Measurements from ENCODE around the gene RBP7. TPM values are rescaled to one million over a fixed set of nuclear protein-coding genes. Genes with fewer than 3 reads are reported as not detected.
"Not testable (repeated sequence)": the region's sequence is repeated elsewhere in the genome, so short reads cannot be mapped to it uniquely, and the experiment has no call there.

The RBP7 gene
- polyA plus RNA-seq (ENCODE audit: insufficient read length in 4 of 4), result 10 to 100 TPM; 17.0 to 40.0 (median 21.4) TPM

- DNase-seq (ENCODE audit: low read depth in 4 of 4, low spot score in 3 of 4), result no peak
Measured at GRCh38 chr1:9996624-9997582, at the start of gene RBP7. Gene RBP7 (plus strand): TSS chr1:9997228. CDS start chr1:9997259, 31 bp downstream.

- DNase-seq (ENCODE audit: low read depth in 4 of 4, low spot score in 3 of 4), result no peak
Measured at GRCh38 chr1:9957726-9958125, 39.3 kb upstream of the RBP7 start.

GRCh38 chr1:9960011-9960410 lies 37.0 kb upstream of the RBP7 start:
- DNase-seq (ENCODE audit: low read depth in 4 of 4, low spot score in 3 of 4), result no peak

GRCh38 chr1:9960706-9961562 lies 36.1 kb upstream of the RBP7 start:
- DNase-seq (ENCODE audit: low read depth in 4 of 4, low spot score in 3 of 4), result peak in 1 of 4 donors; percentile 5

- no peak for DNase-seq (ENCODE audit: low read depth in 4 of 4, low spot score in 3 of 4)
Measured at GRCh38 chr1:9984253-9984652, 12.8 kb upstream of the RBP7 start.

- no peak for DNase-seq (ENCODE audit: low read depth in 4 of 4, low spot score in 3 of 4)
Measured at GRCh38 chr1:9985001-9985400, 12.0 kb upstream of the RBP7 start.

GRCh38 chr1:9989773-9990172 lies 7.3 kb upstream of the RBP7 start:
- DNase-seq (ENCODE audit: low read depth in 4 of 4, low spot score in 3 of 4), result no peak

GRCh38 chr1:9990944-9991343 lies 6.1 kb upstream of the RBP7 start:
- DNase-seq (ENCODE audit: low read depth in 4 of 4, low spot score in 3 of 4), result no peak

- DNase-seq (ENCODE audit: low read depth in 4 of 4, low spot score in 3 of 4), result no peak
Measured at GRCh38 chr1:9992910-9993309, 4.1 kb upstream of the RBP7 start.

GRCh38 chr1:9993561-9994075 lies 3.4 kb upstream of the RBP7 start:
- no peak for DNase-seq (ENCODE audit: low read depth in 4 of 4, low spot score in 3 of 4)

GRCh38 chr1:10001016-10001665 lies 4.1 kb downstream of the RBP7 start:
- DNase-seq (ENCODE audit: low read depth in 4 of 4, low spot score in 3 of 4), result no peak

- not testable (repeated sequence) for DNase-seq (ENCODE audit: low read depth in 4 of 4, low spot score in 3 of 4)
Measured at GRCh38 chr1:10005248-10005647, 8.2 kb downstream of the RBP7 start.

GRCh38 chr1:10007169-10007568 lies 10.1 kb downstream of the RBP7 start:
- DNase-seq (ENCODE audit: low read depth in 4 of 4, low spot score in 3 of 4), result no peak

- no peak for DNase-seq (ENCODE audit: low read depth in 4 of 4, low spot score in 3 of 4)
Measured at GRCh38 chr1:10014016-10014415, 17.0 kb downstream of the RBP7 start.

- no peak for DNase-seq (ENCODE audit: low read depth in 4 of 4, low spot score in 3 of 4)
Measured at GRCh38 chr1:10019561-10019960, 22.5 kb downstream of the RBP7 start.

- no peak for DNase-seq (ENCODE audit: low read depth in 4 of 4, low spot score in 3 of 4)
Measured at GRCh38 chr1:10020086-10020485, 23.1 kb downstream of the RBP7 start.

GRCh38 chr1:10020678-10021077 lies 23.6 kb downstream of the RBP7 start:
- DNase-seq (ENCODE audit: low read depth in 4 of 4, low spot score in 3 of 4), result not testable (repeated sequence)

GRCh38 chr1:10021992-10022391 lies 25.0 kb downstream of the RBP7 start:
- DNase-seq (ENCODE audit: low read depth in 4 of 4, low spot score in 3 of 4), result not testable (repeated sequence)

GRCh38 chr1:10022656-10023055 lies 25.6 kb downstream of the RBP7 start:
- no peak for DNase-seq (ENCODE audit: low read depth in 4 of 4, low spot score in 3 of 4)

GRCh38 chr1:10025354-10025753 lies 28.3 kb downstream of the RBP7 start:
- no peak for DNase-seq (ENCODE audit: low read depth in 4 of 4, low spot score in 3 of 4)

GRCh38 chr1:10027027-10027426 lies 30.0 kb downstream of the RBP7 start:
- no peak for DNase-seq (ENCODE audit: low read depth in 4 of 4, low spot score in 3 of 4)

Data from left renal pelvis (tissue), 4 donors.